Spinal cord (tissue), 10 donors: Measurements from ENCODE around the gene SLC41A2. TPM values are rescaled to one million over a fixed set of nuclear protein-coding genes. Genes with fewer than 3 reads are reported as not detected.
A peak's percentile ranks its signal among the peaks of the same experiment; 100 is the strongest.
"Not testable (repeated sequence)": the region's sequence is repeated elsewhere in the genome, so short reads cannot be mapped to it uniquely, and the experiment has no call there.

Experiments
- DNase-seq, 6 donors: peaks; one replicate each; pipeline versions ENCODE4 v3.0.0 to v3.0.0-alpha.2; 2013 to 2015; ENCODE audit warnings: low spot score in 6 of 6, low read depth in 4 of 6
- H3K27ac ChIP-seq: one replicate; pipeline ENCODE4 v1.5.1; 2013; ENCODE audit warnings: low read depth, low read length, control low read depth
- H3K27me3 ChIP-seq: one replicate; pipeline ENCODE4 v1.6.1; 2013; ENCODE audit warnings: low read length; ENCODE audit not compliant: control insufficient read depth, insufficient read depth
- H3K36me3 ChIP-seq: one replicate; pipeline ENCODE4 v1.6.1; 2013; ENCODE audit warnings: low read length; ENCODE audit not compliant: control insufficient read depth, insufficient read depth
- H3K4me1 ChIP-seq: one replicate; pipeline ENCODE4 v1.6.1; 2013; ENCODE audit warnings: low read length; ENCODE audit not compliant: control insufficient read depth, insufficient read depth
- H3K4me3 ChIP-seq: one replicate; pipeline ENCODE4 v1.5.1; 2013; ENCODE audit warnings: low read depth, low read length, control low read depth
- H3K9me3 ChIP-seq: one replicate; pipeline ENCODE4 v1.6.1; 2013; ENCODE audit warnings: low read length; ENCODE audit not compliant: control insufficient read depth, insufficient read depth
- WGBS: methylation state at CpG from one replicate; pipeline ENCODE4 v1.1.5; 2013; ENCODE audit warnings: missing lambda C conversion rate; ENCODE audit not compliant: insufficient coverage; 5-methylcytosine and 5-hydroxymethylcytosine counted together
- polyA plus RNA-seq, 2 donors: library from polyadenylated mRNA; unstranded; fragments of 120-200 nt; gene quantifications; one replicate each; pipeline ENCODE4 v1.2.1, GENCODE V29; 2013; ENCODE audit not compliant: insufficient read length in 2 of 2
- total RNA-seq, 2 donors: library from RNA; depleted of rRNA in 1 of 2; stranded (reverse); fragments of 120-200 nt in 1 of 2; fragments of >200 nt in 1 of 2; gene quantifications; one replicate each; pipeline versions ENCODE4 v1.2.3 to v1.2.4, GENCODE V29; 2013 to 2014
- donor health status: healthy.

The SLC41A2 gene
- total and polyA plus RNA-seq, 4 donors: 12.7 to 60.6 (median 26.9) TPM

GRCh38 chr12:104986022-104986941, 28.2 kb upstream of the SLC41A2 start, which contains the start of gene NOPCHAP1:
Gene NOPCHAP1 (plus strand): TSS chr12:104986316. CDS start chr12:104986353, 37 bp downstream.
- WGBS: under 1% methylated on average over 55 of the region's 59 CpGs
- peaks cover 3% of the 10 kb centered on the region for H3K4me1 ChIP-seq

GRCh38 chr12:104985206-104985605, 27.1 kb upstream of the SLC41A2 start:
- Histone ChIP-seq H3K9me3 (no peaks in the 10 kb centered on the region), H3K4me1 (peaks cover 3% of the 10 kb centered on the region), H3K4me3 (no peak overlapping the region), H3K27ac (no peak overlapping the region), H3K36me3 (no peaks in the 10 kb centered on the region), H3K27me3 (no peaks in the 10 kb centered on the region)
- no peak for DNase-seq
- WGBS: no CpG with 5 or more reads among the region's 4 CpGs

More at GRCh38 chr12:104986022-104986941, 28.2 kb upstream of the SLC41A2 start, which contains the start of gene NOPCHAP1:
- no peaks in the 10 kb centered on the region for H3K27me3 ChIP-seq
- H3K27ac ChIP-seq: peak within 1 kb of the TSS; percentile 72
- H3K9me3 ChIP-seq: no peaks in the 10 kb centered on the region
- DNase-seq: peak; percentile 78 to 98 (median 89)
- H3K4me3 ChIP-seq: peak within 1 kb of the TSS; percentile 64
- H3K36me3 ChIP-seq: no peaks in the 10 kb centered on the region

- H3K36me3 ChIP-seq, H3K27me3 ChIP-seq, DNase-seq, H3K4me1 ChIP-seq, H3K4me3 ChIP-seq, H3K27ac ChIP-seq, H3K9me3 ChIP-seq: not testable (repeated sequence)
- WGBS: 92% methylated on average over 8 of the region's 15 CpGs
These were observed 19.6 kb upstream of the SLC41A2 start for GRCh38 chr12:104977688-104978087.

GRCh38 chr12:104976703-104977102, 18.6 kb upstream of the SLC41A2 start:
- Histone ChIP-seq H3K36me3 (no peaks in the 10 kb centered on the region), H3K9me3 (no peaks in the 10 kb centered on the region), H3K4me1 (no peaks in the 10 kb centered on the region), H3K27me3 (no peaks in the 10 kb centered on the region), H3K27ac (no peak overlapping the region), H3K4me3 (no peak overlapping the region)
- no peak for DNase-seq
- WGBS: 70% methylated on average over 5 of the region's 8 CpGs

- no peaks in the 10 kb centered on the region for H3K9me3 ChIP-seq
- no peaks in the 10 kb centered on the region for H3K36me3 ChIP-seq
- no peak overlapping the region for H3K4me3 ChIP-seq
- no peak for DNase-seq
- H3K27me3 ChIP-seq: no peaks in the 10 kb centered on the region
- no CpG with 5 or more reads among the region's 4 CpGs for WGBS
- H3K27ac ChIP-seq: no peak overlapping the region
- no peaks in the 10 kb centered on the region for H3K4me1 ChIP-seq
These were observed 17.7 kb upstream of the SLC41A2 start for GRCh38 chr12:104975587-104976343.

- DNase-seq: peak in 1 of 6 donors; percentile 27
- no peak overlapping the region for H3K4me3 ChIP-seq
- no peaks in the 10 kb centered on the region for H3K36me3 ChIP-seq
- 96% methylated on average over 5 of the region's 7 CpGs for WGBS
- no peaks in the 10 kb centered on the region for H3K27me3 ChIP-seq
- H3K4me1 ChIP-seq: no peaks in the 10 kb centered on the region
- no peak overlapping the region for H3K27ac ChIP-seq
- no peaks in the 10 kb centered on the region for H3K9me3 ChIP-seq
These were observed 16.7 kb upstream of the SLC41A2 start for GRCh38 chr12:104974626-104975290.

- no peaks in the 10 kb centered on the region for H3K36me3 ChIP-seq
- no peak overlapping the region for H3K4me3 ChIP-seq
- no peak overlapping the region for H3K27ac ChIP-seq
- no peaks in the 10 kb centered on the region for H3K27me3 ChIP-seq
- no peaks in the 10 kb centered on the region for H3K9me3 ChIP-seq
- no peak for DNase-seq
- no peaks in the 10 kb centered on the region for H3K4me1 ChIP-seq
- WGBS: 90% methylated on average over 2 of the region's 5 CpGs
These were observed 15.2 kb upstream of the SLC41A2 start for GRCh38 chr12:104973250-104973649.

- Histone ChIP-seq H3K4me1 (no peaks in the 10 kb centered on the region), H3K4me3 (no peak overlapping the region), H3K27me3 (no peaks in the 10 kb centered on the region), H3K36me3 (no peaks in the 10 kb centered on the region), H3K27ac (no peak overlapping the region), H3K9me3 (no peaks in the 10 kb centered on the region)
- WGBS: 88% methylated on average over 2 of the region's 5 CpGs
- no peak for DNase-seq
These were observed 13.2 kb upstream of the SLC41A2 start for GRCh38 chr12:104971306-104971705.

- no peak overlapping the region for H3K4me3 ChIP-seq
- no CpG with 5 or more reads among the region's 3 CpGs for WGBS
- H3K36me3 ChIP-seq: no peaks in the 10 kb centered on the region
- no peaks in the 10 kb centered on the region for H3K27me3 ChIP-seq
- H3K9me3 ChIP-seq: no peaks in the 10 kb centered on the region
- no peaks in the 10 kb centered on the region for H3K4me1 ChIP-seq
- DNase-seq: no peak
- no peak overlapping the region for H3K27ac ChIP-seq
These were observed 11.3 kb upstream of the SLC41A2 start for GRCh38 chr12:104969343-104969742.
